Activated T-helper 1 cell treated with anti-CD3 and anti-CD28 coated beads, Interleukin-12 subunit alpha, Interleukin-12 subunit beta, Interleukin-2, Interleukin-4 antibody, amounts not matched to agents 30 ng/mL and 10 ng/mL and 1 ng/mL, durations not matched to agents 14 hours and 24 hours and 36 hours (primary cell): ENCODE data around the gene SLC25A17. TPM values are rescaled to one million over a fixed set of nuclear protein-coding genes. Genes with fewer than 3 reads are reported as not detected.
A peak's percentile ranks its signal among the peaks of the same experiment; 100 is the strongest.
"Not testable (repeated sequence)": the region's sequence is repeated elsewhere in the genome, so short reads cannot be mapped to it uniquely, and the experiment has no call there.

Experiments
- DNase-seq: peaks from one replicate; pipeline ENCODE4 v3.0.0; 2021; ENCODE audit warnings: low spot score
- H3K27ac Mint-ChIP-seq: one replicate; pipeline ENCODE4 v1.8.0; 2021; ENCODE audit warnings: mild to moderate bottlenecking, mixed read lengths
- H3K27me3 Mint-ChIP-seq: one replicate; pipeline ENCODE4 v1.8.0; 2022; ENCODE audit warnings: mild to moderate bottlenecking, moderate library complexity, mixed read lengths; ENCODE audit not compliant: insufficient read depth
- H3K36me3 Mint-ChIP-seq: one replicate; pipeline ENCODE4 v1.8.0; 2021; ENCODE audit warnings: low read depth, mixed read lengths
- H3K4me1 Mint-ChIP-seq: one replicate; pipeline ENCODE4 v1.8.0; 2021; ENCODE audit warnings: low read depth, mixed read lengths
- H3K4me3 Mint-ChIP-seq: one replicate; pipeline ENCODE4 v1.8.0; 2021; ENCODE audit warnings: mild to moderate bottlenecking, moderate library complexity, mixed read lengths
- H3K9me3 Mint-ChIP-seq: one replicate; pipeline ENCODE4 v1.8.0; 2021; ENCODE audit warnings: mixed read lengths
- intact Hi-C: fragments of 100-400 bp; cut with micrococcal nuclease; formaldehyde crosslinking; loops from one replicate; pipeline ENCODE4 v1.15.1; 2024
- total RNA-seq: library from RNA; stranded (reverse); gene quantifications from 2 replicates; pipeline ENCODE4 v1.2.3, GENCODE V29; 2022

SLC25A17 gene, protein sequence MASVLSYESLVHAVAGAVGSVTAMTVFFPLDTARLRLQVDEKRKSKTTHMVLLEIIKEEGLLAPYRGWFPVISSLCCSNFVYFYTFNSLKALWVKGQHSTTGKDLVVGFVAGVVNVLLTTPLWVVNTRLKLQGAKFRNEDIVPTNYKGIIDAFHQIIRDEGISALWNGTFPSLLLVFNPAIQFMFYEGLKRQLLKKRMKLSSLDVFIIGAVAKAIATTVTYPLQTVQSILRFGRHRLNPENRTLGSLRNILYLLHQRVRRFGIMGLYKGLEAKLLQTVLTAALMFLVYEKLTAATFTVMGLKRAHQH
- total RNA-seq, result 29.4 and 34.0 TPM in 2 replicates

DNA sequence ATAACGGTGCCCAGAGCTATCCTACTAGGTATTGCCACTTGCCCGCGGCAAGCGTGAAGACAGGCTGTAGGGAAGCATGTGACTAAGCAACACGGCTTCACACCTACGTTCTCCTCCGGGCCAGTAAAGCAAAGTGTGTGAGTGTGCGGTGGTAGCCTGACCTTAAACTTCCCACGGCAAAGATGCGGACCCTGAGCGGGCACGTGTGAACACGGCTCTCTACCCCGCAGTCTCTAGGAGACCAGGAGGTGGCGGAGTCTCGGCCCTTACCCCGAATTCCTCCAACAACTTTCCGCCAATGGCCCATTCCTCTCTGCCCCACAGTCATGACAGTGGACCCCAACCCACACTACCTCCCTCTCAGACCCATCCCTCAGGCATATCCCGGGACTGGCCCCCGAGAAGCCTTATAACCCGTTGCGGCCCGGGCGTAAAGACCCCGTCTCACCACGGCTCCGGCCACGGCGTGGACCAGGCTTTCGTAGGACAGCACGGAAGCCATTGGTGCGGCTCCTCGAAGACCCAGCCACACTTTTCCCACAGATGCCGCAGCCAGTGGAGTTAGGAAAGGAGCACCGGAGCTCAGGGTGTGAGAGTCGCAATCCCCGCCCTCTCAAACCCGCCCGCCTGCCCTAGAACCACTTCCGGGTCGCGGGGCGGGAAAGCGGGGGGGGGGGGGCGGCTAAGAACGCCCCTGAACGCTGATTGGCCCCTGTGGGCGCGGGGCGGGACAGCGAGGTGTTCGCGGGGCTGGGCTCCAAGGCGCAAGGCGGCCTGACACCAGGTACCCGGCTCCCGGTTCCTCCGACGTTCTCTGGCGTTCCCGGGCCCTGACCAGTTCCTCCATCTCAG is at the start of gene SLC25A17:
SLC25A17 (minus strand) TSS at position 600 of the 852 bp plus-strand sequence; CDS start at position 502, 98 bp downstream.
- H3K27ac Mint-ChIP-seq, result peak within 1 kb of the TSS; percentile 93
- peaks cover 20% of the 10 kb centered on the region for H3K36me3 Mint-ChIP-seq
- H3K4me3 Mint-ChIP-seq, result peak within 1 kb of the TSS; percentile 87
- no peaks in the 10 kb centered on the region for H3K27me3 Mint-ChIP-seq
- no peaks in the 10 kb centered on the region for H3K9me3 Mint-ChIP-seq
- intact Hi-C loops, result loop anchor here (1.0 to 5.0 kb wide), 11 partner anchors 37 to 642 kb away; partner anchors contain the start of genes MRTFA, RANGAP1, RBX1 and ST13
- DNase-seq, result peak; percentile 82
- H3K4me1 Mint-ChIP-seq, result peaks cover 33% of the 10 kb centered on the region

DNA sequence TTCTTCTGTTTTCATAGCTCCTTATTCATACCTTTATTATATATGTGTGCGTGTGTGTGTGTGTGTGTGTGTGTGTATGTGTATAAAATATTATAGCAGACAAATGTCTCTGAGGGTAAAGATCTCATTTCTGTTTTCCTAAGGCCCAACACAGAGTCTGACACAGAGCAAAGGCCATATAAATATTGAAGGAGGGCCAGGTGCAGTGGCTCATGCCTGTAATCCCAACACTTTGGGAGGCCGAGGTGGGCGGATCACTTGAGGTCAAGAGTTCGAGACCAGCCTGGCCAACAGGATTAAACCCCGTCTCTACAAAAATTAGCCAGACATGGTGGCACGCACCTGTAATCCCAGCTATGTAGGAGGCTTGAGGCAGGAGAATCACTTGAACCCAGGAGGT is 49.2 kb upstream of the SLC25A17 start:
- H3K27me3 Mint-ChIP-seq, H3K4me1 Mint-ChIP-seq, intact Hi-C loops, DNase-seq, H3K27ac Mint-ChIP-seq, H3K4me3 Mint-ChIP-seq, H3K9me3 Mint-ChIP-seq, H3K36me3 Mint-ChIP-seq: not testable (repeated sequence)

DNA sequence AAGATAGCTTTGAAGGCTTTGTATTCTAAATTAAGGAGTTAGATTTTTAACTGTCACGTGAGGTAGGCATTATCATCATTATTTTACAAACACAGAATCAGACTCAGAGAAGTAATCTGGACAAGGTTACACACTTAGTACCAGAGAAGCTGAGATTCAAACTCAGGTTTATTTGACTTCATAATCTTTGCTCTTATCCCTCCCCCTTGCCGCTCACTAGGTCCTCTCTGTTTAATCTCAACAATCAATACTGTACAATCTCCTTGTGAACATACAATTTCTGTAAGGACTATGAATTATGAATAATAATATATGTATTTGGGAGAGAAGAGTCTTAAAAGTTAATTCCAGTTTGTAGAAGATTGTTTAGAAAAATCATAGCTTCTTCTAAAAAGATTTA is 48.0 kb upstream of the SLC25A17 start:
- peaks cover 9% of the 10 kb centered on the region for H3K4me1 Mint-ChIP-seq
- intact Hi-C loops, result no loop called here
- no peak for DNase-seq
- H3K27me3 Mint-ChIP-seq, result no peaks in the 10 kb centered on the region
- H3K36me3 Mint-ChIP-seq, result peaks cover 1% of the 10 kb centered on the region
- no peaks in the 10 kb centered on the region for H3K9me3 Mint-ChIP-seq
- no peak overlapping the region for H3K4me3 Mint-ChIP-seq
- H3K27ac Mint-ChIP-seq, result peak overlapping the region; percentile 0

DNA sequence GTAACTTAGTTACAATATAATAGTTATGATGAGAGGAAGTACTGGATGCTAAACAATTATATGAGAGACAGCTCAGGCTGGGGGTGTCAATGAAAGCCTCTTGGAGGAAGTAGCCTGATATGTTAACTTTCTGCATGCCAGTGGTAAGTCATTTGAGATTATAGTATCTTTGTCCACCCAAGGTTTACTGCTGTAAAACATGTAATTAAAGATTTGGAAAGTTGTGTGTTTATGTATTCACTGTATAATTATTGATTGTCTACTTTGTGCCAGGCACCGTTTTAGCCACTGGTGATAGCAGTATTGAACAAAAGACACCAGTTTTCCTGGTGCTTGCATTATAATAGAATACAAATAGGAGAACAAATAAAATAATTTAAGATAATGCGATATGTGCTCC is 43.4 kb upstream of the SLC25A17 start:
- intact Hi-C loops, result no loop called here
- no peak for DNase-seq
- peaks cover 13% of the 10 kb centered on the region for H3K4me1 Mint-ChIP-seq
- H3K9me3 Mint-ChIP-seq, result no peaks in the 10 kb centered on the region
- H3K27ac Mint-ChIP-seq, result no peak overlapping the region
- no peaks in the 10 kb centered on the region for H3K27me3 Mint-ChIP-seq
- no peak overlapping the region for H3K4me3 Mint-ChIP-seq
- peaks cover 7% of the 10 kb centered on the region for H3K36me3 Mint-ChIP-seq

DNA sequence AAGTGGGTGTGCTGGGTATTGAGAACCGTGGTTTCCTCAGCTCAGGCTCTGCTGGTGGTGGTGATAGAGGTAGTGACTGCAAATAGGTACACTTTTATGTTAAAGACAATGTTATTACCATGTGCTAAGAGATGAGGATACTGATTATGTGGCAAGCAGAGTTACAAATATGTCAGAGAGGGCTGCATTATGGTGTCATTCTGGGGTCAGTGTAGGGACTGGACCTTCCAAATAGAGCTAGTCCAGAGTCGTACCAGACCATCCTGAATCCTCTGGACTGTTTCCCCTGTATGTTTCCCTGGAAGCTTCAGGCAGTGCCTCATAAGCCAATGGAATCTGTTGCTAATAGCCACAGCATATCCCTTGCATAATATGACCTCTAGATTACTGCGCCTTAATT is 42.9 kb upstream of the SLC25A17 start, which contains the start of gene DNAJB7:
DNAJB7 (minus strand) TSS at position 101 of the 400 bp plus-strand sequence. CDS start 119 bp downstream, outside the sequence.
- intact Hi-C loops, result no loop called here
- DNase-seq, result no peak
- Mint-ChIP-seq H3K4me1 (peaks cover 13% of the 10 kb centered on the region), H3K27me3 (no peaks in the 10 kb centered on the region), H3K27ac (no peak within 1 kb of the TSS), H3K4me3 (no peak within 1 kb of the TSS), H3K36me3 (peaks cover 7% of the 10 kb centered on the region), H3K9me3 (no peaks in the 10 kb centered on the region)

DNA sequence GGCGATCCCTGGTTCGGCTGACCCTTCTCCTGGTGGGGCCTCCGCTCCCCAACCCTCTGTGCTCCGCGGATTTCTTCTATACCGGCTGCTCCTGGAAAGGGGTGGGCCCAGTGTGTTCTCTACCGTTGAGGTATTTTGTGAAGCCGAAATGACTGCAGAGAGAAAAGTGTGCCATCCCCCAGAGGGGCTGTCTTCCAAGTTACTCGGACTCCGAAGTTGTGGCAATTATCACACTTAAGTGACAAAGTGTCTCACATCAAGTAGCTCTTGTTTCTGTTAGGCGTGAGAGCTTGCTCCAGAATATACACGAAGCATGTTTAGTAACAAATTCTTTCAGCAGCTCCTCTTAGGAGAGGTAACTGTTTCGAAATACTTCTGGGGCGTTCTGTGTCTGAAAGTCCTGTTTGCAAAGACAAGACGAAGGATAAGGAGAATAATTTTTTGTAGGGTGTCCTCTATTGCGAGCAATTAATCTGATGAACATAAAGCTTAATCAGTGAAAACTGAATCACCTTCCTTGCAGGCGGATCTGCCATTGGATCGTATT is 38.2 kb upstream of the SLC25A17 start:
- Mint-ChIP-seq H3K36me3 (peaks cover 13% of the 10 kb centered on the region), H3K9me3 (no peaks in the 10 kb centered on the region), H3K27ac (peak overlapping the region; percentile 100), H3K4me3 (peak overlapping the region; percentile 98), H3K27me3 (no peaks in the 10 kb centered on the region), H3K4me1 (peaks cover 34% of the 10 kb centered on the region)
- intact Hi-C loops, result loop anchor here (2.0 to 10.0 kb wide), 4 partner anchors 347 to 827 kb away; partner anchors contain the start of genes L3MBTL2, SGSM3, SNU13 and ZC3H7B
- DNase-seq, result no peak

DNA sequence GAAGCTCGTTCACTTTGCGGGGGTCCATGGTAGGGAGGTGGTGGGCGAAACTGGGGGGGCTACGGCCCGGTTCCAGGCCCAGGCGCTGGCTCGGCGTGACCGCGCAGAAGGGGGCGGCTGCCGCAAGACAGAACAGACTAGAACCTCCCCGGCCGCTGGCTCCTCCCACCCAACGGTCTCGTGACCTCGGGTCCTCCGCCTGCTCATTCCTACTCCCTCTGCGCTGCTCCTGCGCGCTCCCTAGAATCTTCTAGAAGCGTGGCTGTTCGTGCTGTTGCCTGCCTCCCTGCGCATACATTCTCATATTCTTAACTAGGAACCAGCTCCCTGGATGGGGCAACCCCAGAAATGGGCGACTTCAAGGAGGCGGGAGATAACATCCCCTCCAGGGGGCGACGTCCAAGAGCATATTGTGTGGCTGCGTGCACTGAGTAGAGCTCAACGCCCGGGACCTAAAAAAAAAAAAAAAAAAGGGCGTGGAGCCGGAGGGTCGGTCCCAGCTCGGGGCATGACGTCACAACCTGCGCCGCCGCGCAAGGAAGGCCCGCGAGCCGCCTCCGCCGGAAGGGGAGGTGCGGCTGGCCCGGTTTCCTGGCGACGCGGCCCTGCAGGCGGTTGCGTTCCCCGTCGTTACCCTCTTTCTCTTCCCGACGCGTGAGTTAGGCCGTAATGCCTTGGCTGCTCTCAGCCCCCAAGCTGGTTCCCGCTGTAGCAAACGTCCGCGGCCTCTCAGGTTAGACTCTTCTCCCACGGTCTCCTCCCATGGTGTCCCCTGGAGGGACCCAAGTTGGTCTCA is 37.6 kb upstream of the SLC25A17 start, which contains the start of the genes ST13 and XPNPEP3:
ST13 (minus strand) TSS at position 127 of the 796 bp plus-strand sequence; CDS start at position 28, 99 bp downstream.
XPNPEP3 (plus strand) TSS at position 636 of the 796 bp plus-strand sequence; CDS start at position 670, 34 bp downstream.
- Mint-ChIP-seq H3K9me3 (no peaks in the 10 kb centered on the region), H3K36me3 (peaks cover 12% of the 10 kb centered on the region), H3K27ac (peak within 1 kb of the TSS; percentile 100), H3K27me3 (no peaks in the 10 kb centered on the region), H3K4me3 (peak within 1 kb of the TSS; percentile 98), H3K4me1 (peaks cover 38% of the 10 kb centered on the region)
- DNase-seq, result peak; percentile 96
- intact Hi-C loops, result loop anchor here (1.0 to 10.0 kb wide), 13 partner anchors 37 to 828 kb away; partner anchors contain the start of genes ACO2, L3MBTL2, MRTFA and RANGAP1

DNA sequence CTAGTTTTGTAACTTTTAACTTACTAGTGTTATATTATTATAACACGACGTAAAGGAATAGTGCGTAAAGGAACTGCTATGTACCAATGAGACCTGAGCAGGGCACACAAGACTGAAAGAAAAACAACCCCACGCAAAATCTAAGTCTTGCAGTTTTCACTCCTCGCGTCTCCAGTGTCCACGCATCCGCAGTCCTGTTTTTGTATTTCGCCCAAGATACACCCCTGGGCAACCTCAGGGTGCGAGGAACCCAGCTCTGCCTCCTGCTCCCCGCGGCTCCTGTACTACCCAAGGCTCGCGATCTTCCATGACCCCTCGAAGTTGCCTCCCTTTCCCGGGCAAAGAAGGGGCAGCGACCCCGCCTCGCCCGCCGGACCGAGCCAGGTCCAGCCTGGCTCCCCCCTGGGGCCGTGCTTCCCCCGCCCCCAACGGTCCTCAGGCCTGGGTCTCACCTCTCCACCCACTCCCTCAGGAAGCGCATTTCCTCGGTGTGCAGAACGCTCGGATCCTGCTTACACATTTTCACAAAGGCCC is 36.9 kb upstream of the SLC25A17 start:
- peak overlapping the region; percentile 100 for H3K27ac Mint-ChIP-seq
- H3K4me3 Mint-ChIP-seq, result peak overlapping the region; percentile 98
- intact Hi-C loops, result loop anchor here (1.0 to 10.0 kb wide), 13 partner anchors 37 to 829 kb away; partner anchors contain the start of genes ACO2, L3MBTL2, MRTFA and RANGAP1
- no peak for DNase-seq
- no peaks in the 10 kb centered on the region for H3K9me3 Mint-ChIP-seq
- H3K27me3 Mint-ChIP-seq, result no peaks in the 10 kb centered on the region
- H3K36me3 Mint-ChIP-seq, result peaks cover 14% of the 10 kb centered on the region
- H3K4me1 Mint-ChIP-seq, result peaks cover 43% of the 10 kb centered on the region

DNA sequence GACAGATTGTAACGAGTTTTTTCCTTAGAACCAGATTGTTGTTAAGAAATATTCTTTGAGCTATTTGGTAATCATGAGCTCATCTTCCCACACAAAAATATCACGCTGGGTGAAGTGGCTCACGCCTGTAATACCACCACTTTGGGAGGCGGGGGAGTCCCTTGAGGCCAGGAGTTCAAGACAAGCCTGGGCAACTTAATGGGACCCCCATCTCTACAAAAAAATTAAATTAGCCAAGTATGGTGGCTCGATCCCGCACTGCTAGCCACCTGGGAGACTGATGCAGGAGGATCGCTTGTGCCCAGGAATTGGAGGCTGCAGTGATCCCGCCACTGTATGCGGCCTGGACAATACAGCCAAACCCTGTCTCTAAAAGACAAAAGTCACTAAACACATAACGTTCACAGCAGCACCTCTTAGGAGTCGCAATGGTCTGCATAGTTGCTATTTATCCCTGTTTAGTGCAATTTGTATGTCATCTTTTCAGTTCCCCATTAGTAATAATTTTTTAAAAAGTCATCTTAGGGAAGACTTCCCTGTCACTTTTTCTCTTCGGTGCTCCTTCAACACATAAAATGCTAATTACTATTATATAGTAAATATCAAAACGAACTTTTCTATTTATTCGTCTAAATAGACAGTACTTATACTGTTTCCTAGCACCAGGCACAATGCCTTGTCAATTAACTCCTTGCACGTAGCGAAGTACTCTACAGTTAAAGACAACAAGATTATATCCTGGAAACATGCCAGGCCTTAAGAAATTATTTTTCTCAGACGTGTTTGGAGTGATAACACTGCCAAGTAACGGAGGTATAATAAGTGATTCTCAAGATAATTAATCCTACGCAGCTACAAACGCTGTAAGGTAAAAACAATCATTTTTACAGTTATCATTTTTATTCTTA is 36.2 kb upstream of the SLC25A17 start:
- Mint-ChIP-seq H3K9me3 (no peaks in the 10 kb centered on the region), H3K27me3 (no peaks in the 10 kb centered on the region), H3K4me1 (peaks cover 47% of the 10 kb centered on the region), H3K27ac (peak overlapping the region; percentile 100), H3K36me3 (peaks cover 13% of the 10 kb centered on the region), H3K4me3 (peak overlapping the region; percentile 98)
- intact Hi-C loops, result loop anchor here (5.0 to 10.0 kb wide), 2 partner anchors 447 to 829 kb away; partner anchors contain the start of genes SNU13 and ZC3H7B
- DNase-seq, result no peak

DNA sequence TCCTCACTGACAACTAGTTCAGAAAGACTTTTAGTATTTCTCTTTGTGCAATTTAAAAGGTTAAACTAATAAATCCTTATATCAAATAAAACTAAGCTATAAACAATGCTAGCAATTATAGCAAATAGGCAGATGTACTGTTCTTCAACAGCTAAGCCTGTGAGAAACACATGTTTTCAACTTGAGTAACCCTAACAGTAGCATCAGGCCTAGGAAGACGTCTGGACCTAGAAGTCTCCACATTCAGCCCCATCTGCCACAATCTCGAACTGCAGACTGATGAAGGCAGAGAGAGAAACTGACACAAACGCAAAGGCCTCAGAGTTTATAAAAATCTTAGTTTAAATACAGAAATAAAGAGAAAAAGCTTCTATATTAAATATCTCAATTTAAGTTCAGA is 34.8 kb upstream of the SLC25A17 start:
- peaks cover 46% of the 10 kb centered on the region for H3K4me1 Mint-ChIP-seq
- H3K9me3 Mint-ChIP-seq, result no peaks in the 10 kb centered on the region
- intact Hi-C loops, result loop anchor here (10.0 kb wide), 1 partner anchor 831 kb away; the partner anchor contains the start of gene SNU13
- H3K4me3 Mint-ChIP-seq, result peak overlapping the region; percentile 48
- H3K27me3 Mint-ChIP-seq, result no peaks in the 10 kb centered on the region
- H3K36me3 Mint-ChIP-seq, result peaks cover 18% of the 10 kb centered on the region
- H3K27ac Mint-ChIP-seq, result no peak overlapping the region
- DNase-seq, result no peak

DNA sequence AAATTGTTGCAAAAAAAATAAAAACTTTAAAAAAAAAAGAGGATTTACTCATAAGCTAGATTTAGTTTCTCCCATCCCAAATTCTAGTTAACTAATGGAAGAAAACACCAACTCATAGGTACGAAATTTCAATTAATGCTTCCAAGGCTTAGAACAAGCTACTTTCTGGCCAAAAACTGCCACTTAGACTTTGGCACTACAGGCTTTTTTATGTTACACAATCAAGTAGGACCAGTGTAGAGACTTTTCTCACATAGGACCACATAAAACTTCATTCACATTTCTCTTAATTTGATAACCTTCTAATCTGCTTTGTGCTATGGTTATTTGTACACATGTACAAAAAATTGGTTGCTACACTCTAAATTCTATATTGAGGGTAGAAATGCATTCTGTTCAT is 34.2 kb upstream of the SLC25A17 start:
- no peaks in the 10 kb centered on the region for H3K27me3 Mint-ChIP-seq
- peak overlapping the region; percentile 20 for H3K4me3 Mint-ChIP-seq
- no peak for DNase-seq
- H3K36me3 Mint-ChIP-seq, result peaks cover 18% of the 10 kb centered on the region
- peaks cover 45% of the 10 kb centered on the region for H3K4me1 Mint-ChIP-seq
- no peak overlapping the region for H3K27ac Mint-ChIP-seq
- intact Hi-C loops, result loop anchor here (10.0 kb wide), 1 partner anchor 831 kb away; the partner anchor contains the start of gene SNU13
- H3K9me3 Mint-ChIP-seq, result no peaks in the 10 kb centered on the region
